ENCODE results near the gene FOXJ3.

The FOXJ3 gene

GRCh38 chr1:42163536-42164503 is 171.2 kb downstream of the FOXJ3 start:
- DNase-seq = no peak

- no peak for DNase-seq
Measured at GRCh38 chr1:42163114-42163513, 171.9 kb downstream of the FOXJ3 start.

- DNase-seq = no peak
Measured at GRCh38 chr1:42162181-42162580, 172.9 kb downstream of the FOXJ3 start.

GRCh38 chr1:42158189-42158588 is 176.8 kb downstream of the FOXJ3 start:
- no peak for DNase-seq

- DNase-seq = no peak
Measured at GRCh38 chr1:42157667-42158066, 177.4 kb downstream of the FOXJ3 start.

- no peak for DNase-seq
Measured at GRCh38 chr1:42155362-42155761, 179.7 kb downstream of the FOXJ3 start.

GRCh38 chr1:42154685-42155084 is 180.3 kb downstream of the FOXJ3 start:
- DNase-seq = no peak

- no peak for DNase-seq
Measured at GRCh38 chr1:42153624-42154023, 181.4 kb downstream of the FOXJ3 start.

- no peak for DNase-seq
Measured at GRCh38 chr1:42152907-42153600, 182.0 kb downstream of the FOXJ3 start, which contains the start of gene GUCA2B. Gene GUCA2B, plus strand, starts transcription at chr1:42153410. Its CDS starts 41 bp downstream, at chr1:42153451.

- DNase-seq = no peak
Measured at GRCh38 chr1:42152119-42152518, 182.9 kb downstream of the FOXJ3 start.

- DNase-seq = no peak
Measured at GRCh38 chr1:42150651-42151050, 184.4 kb downstream of the FOXJ3 start.

- DNase-seq = no peak
Measured at GRCh38 chr1:42148166-42148565, 186.9 kb downstream of the FOXJ3 start.

GRCh38 chr1:42146626-42147320 is 188.3 kb downstream of the FOXJ3 start:
- DNase-seq = peak; percentile 11 to 66 (median 24)

GRCh38 chr1:42145764-42146625 is 189.0 kb downstream of the FOXJ3 start:
- no peak for DNase-seq

- DNase-seq = no peak
Measured at GRCh38 chr1:42145389-42145716, 189.7 kb downstream of the FOXJ3 start.

GRCh38 chr1:42144711-42145388 is 190.2 kb downstream of the FOXJ3 start:
- no peak for DNase-seq

GRCh38 chr1:42143896-42144710 is 190.9 kb downstream of the FOXJ3 start:
- DNase-seq = no peak

GRCh38 chr1:42142894-42143675 is 191.9 kb downstream of the FOXJ3 start:
- no peak for DNase-seq

GRCh38 chr1:42141978-42142377 is 193.1 kb downstream of the FOXJ3 start:
- no peak for DNase-seq

- DNase-seq = no peak
Measured at GRCh38 chr1:42140191-42140590, 194.8 kb downstream of the FOXJ3 start.

All from activated CD4-positive, CD25-positive, alpha-beta regulatory T cell (primary cell).